DOHH2 (cell line): Measurements from ENCODE around the gene TUBB6.

Source experiments
- CTCF ChIP-seq: fragments of 200-600 bp; sonication (generic); IDR thresholded peaks from one replicate; pipeline ENCODE4 v1.5.1; 2014; ENCODE audit warnings: antibody characterized with exemption, mild to moderate bottlenecking, low read depth, low read length; ENCODE audit not compliant: poor library complexity, severe bottlenecking
- EZH2phosphoT487 ChIP-seq: fragments of 200-600 bp; sonication (generic); IDR thresholded peaks from 2 replicates; pipeline ENCODE4 v1.6.1; 2017; ENCODE audit warnings: borderline replicate concordance, mild to moderate bottlenecking, antibody characterized with exemption, low read length, moderate library complexity, mixed read lengths

- TF ChIP-seq CTCF (no peak), EZH2phosphoT487 (no peak)
Observed at GRCh38 chr18:12318857-12319256, 10.8 kb downstream of the TUBB6 start.
